Panc1 (cell line): Measurements from ENCODE around the gene RNF148. TPM values are rescaled to one million over a fixed set of nuclear protein-coding genes. Genes with fewer than 3 reads are reported as not detected.

Experiments
- ATAC-seq: fragments of 200-7000 bp; cut with Tn5 transposase; 2 replicates; pipeline ENCODE4 v1.9.1; 2020; ENCODE audit warnings: mild to moderate bottlenecking, moderate library complexity
- BruUV-seq: library from RNA; stranded (reverse); fragments of 400-500 nt; replicated peaks from 2 replicates; lab custom pipeline; 2021; lab: Mats Ljungman, UMichigan
- CTCF ChIA-PET: fragments of 300-600 bp; sonication (Branson Sonifier 250); formaldehyde crosslinking; loops from one replicate; lab custom pipeline; 2022; ENCODE audit warnings: antibody characterized with exemption; lab: Charles Lee
- POLR2A ChIA-PET: fragments of 300-600 bp; sonication (Branson Sonifier 250); formaldehyde crosslinking; loops from one replicate; lab custom pipeline; 2022; ENCODE audit warnings: antibody characterized with exemption; lab: Charles Lee
- DNase-seq: peaks from one replicate; pipeline ENCODE4 v3.0.0-alpha.2; 2010; ENCODE audit warnings: low read depth, low spot score
- H3K27ac ChIP-seq: 2 replicates; pipeline ENCODE4 v1.5.1; 2011; ENCODE audit warnings: mild to moderate bottlenecking, low read length, inconsistent platforms
- H3K27me3 ChIP-seq: fragments of 200-500 bp; sonication (Bioruptor generic); 2 replicates; pipeline ENCODE4 v1.6.0; 2014; ENCODE audit warnings: low read length, inconsistent platforms; ENCODE audit not compliant: control insufficient read depth, insufficient read depth
- H3K36me3 ChIP-seq: fragments of 200-500 bp; sonication (Bioruptor generic); 2 replicates; pipeline ENCODE4 v1.5.1; 2014; ENCODE audit warnings: inconsistent platforms, mild to moderate bottlenecking, low read length, moderate library complexity; ENCODE audit not compliant: control insufficient read depth, insufficient read depth
- H3K4me1 ChIP-seq: 2 replicates; pipeline ENCODE4 v1.5.1; 2011; ENCODE audit warnings: inconsistent platforms, mild to moderate bottlenecking, low read length, moderate library complexity; ENCODE audit not compliant: control insufficient read depth, insufficient read depth
- H3K4me3 ChIP-seq, 2 experiments: 2 replicates each; pipeline ENCODE4 v1.5.1; 2011 to 2012; ENCODE audit warnings: low read depth in 2 of 2, low read length in 2 of 2, mild to moderate bottlenecking in 2 of 2, inconsistent platforms in 1 of 2, moderate library complexity in 1 of 2
- H3K9me3 ChIP-seq: fragments of 200-500 bp; sonication (Bioruptor generic); 2 replicates; pipeline ENCODE4 v1.5.1; 2014; ENCODE audit warnings: low read depth, mild to moderate bottlenecking, inconsistent platforms, low read length, moderate library complexity; ENCODE audit not compliant: control insufficient read depth, insufficient read depth
- CTCF ChIP-seq: fragments of 450-650 bp; IDR thresholded peaks from 2 replicates; pipeline ENCODE4 v1.5.1; 2017; ENCODE audit warnings: mild to moderate bottlenecking
- POLR2AphosphoS5 ChIP-seq: IDR thresholded peaks from 2 replicates; pipeline ENCODE4 v1.6.1; 2012; ENCODE audit warnings: mild to moderate bottlenecking, low read depth, low read length, moderate library complexity
- REST ChIP-seq, 2 experiments: IDR thresholded peaks; 2 replicates each; pipeline ENCODE4 v1.6.1; 2011 to 2012; ENCODE audit warnings: low read depth in 2 of 2, control low read depth in 1 of 2, low read length in 1 of 2, mild to moderate bottlenecking in 1 of 2, moderate library complexity in 1 of 2; ENCODE audit not compliant: insufficient read depth in 1 of 2
- SIN3A ChIP-seq: IDR thresholded peaks from 2 replicates; pipeline ENCODE4 v1.6.1; 2012; ENCODE audit warnings: low read depth, mild to moderate bottlenecking, low read length, moderate library complexity, borderline replicate concordance; ENCODE audit not compliant: insufficient read depth
- TCF7L2 ChIP-seq: IDR thresholded peaks from 2 replicates; pipeline ENCODE4 v1.6.1; 2011; ENCODE audit warnings: mild to moderate bottlenecking, low read depth, low read length, inconsistent platforms
- in situ Hi-C: cut with HindIII; loops from 2 replicates; pipeline ENCODE4 v1.10.0; 2016; ENCODE audit warnings: low sequenced_read_pairs, low pct_unique_long_range_greater_than_20kb
- intact Hi-C: fragments of 100-400 bp; cut with micrococcal nuclease; formaldehyde crosslinking; loops from one replicate; pipeline ENCODE4 v1.10.0; 2022; ENCODE audit not compliant: unreplicated experiment
- total RNA-seq: library from RNA; stranded (reverse); gene quantifications from one replicate; pipeline ENCODE4 v1.2.1, GENCODE V29; 2021; ENCODE audit not compliant: unreplicated experiment

Gene RNF148
- total RNA-seq, 1 experiment from 2014 or later: not detected

GRCh38 chr7:122727354-122727753, 24.6 kb upstream of the RNF148 start:
- DNase-seq (no peak), ATAC-seq (no peak)
- no peaks in the 10 kb centered on the region for H3K9me3 ChIP-seq
- no TSS peak for BruUV-seq
- intact Hi-C loops: no loop called here
- no peaks in the 10 kb centered on the region for H3K27me3 ChIP-seq
- in situ Hi-C loops: no loop called here
- no peak overlapping the region for H3K4me3 ChIP-seq
- ChIA-PET CTCF (no interaction called here), POLR2A (no interaction called here)
- H3K27ac ChIP-seq: no peak overlapping the region
- no peak for TF ChIP-seq CTCF
- TF ChIP-seq SIN3A: no peak
- no peak for TF ChIP-seq TCF7L2
- no peak for TF ChIP-seq POLR2AphosphoS5
- TF ChIP-seq REST (IDR thresholded peaks at IDR 0.05; ENCODE audit: insufficient read depth in 1 of 2, low read depth in 2 of 2, low read length in 1 of 2): no peak
- H3K4me1 ChIP-seq: no peaks in the 10 kb centered on the region
- H3K36me3 ChIP-seq: no peaks in the 10 kb centered on the region

- Histone ChIP-seq H3K9me3 (no peaks in the 10 kb centered on the region), H3K4me3 (no peak overlapping the region), H3K36me3 (no peaks in the 10 kb centered on the region), H3K27ac (no peak overlapping the region), H3K27me3 (no peaks in the 10 kb centered on the region), H3K4me1 (no peaks in the 10 kb centered on the region)
- DNase-seq (no peak), ATAC-seq (no peak)
- BruUV-seq: no TSS peak
- no peak for TF ChIP-seq TCF7L2
- no peak for TF ChIP-seq CTCF
- no peak for TF ChIP-seq POLR2AphosphoS5
- no peak for TF ChIP-seq SIN3A
- TF ChIP-seq REST (IDR thresholded peaks at IDR 0.05; ENCODE audit: insufficient read depth in 1 of 2, low read depth in 2 of 2, low read length in 1 of 2): no peak
- ChIA-PET CTCF (no interaction called here), POLR2A (no interaction called here)
- intact Hi-C loops: no loop called here
- in situ Hi-C loops: no loop called here
Observed at GRCh38 chr7:122726881-122727280, 24.2 kb upstream of the RNF148 start.
